Measurements from ENCODE around the gene OR10G2.
"Not testable (repeated sequence)": the region's sequence is repeated elsewhere in the genome, so short reads cannot be mapped to it uniquely, and the experiment has no call there.

The OR10G2 gene

DNA sequence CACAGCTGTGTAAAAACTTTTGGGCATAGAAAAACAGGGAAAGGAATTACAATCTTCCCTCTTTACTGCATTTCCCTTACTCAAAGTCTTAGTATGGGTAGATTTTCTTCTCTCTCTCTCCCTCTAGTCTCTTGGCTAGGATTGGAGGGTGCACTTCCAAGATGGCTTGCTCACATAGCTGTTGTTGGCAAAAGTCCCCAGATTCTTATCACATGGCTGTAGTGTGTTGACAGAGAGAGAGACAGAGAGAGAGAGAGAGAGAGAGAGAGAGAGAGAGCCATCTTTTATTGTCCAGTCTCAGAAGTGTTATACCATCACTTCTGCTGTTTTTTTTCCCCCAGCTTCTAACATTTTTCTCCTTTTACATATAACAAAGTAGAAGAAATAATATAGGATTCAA, 12.6 kb upstream of the OR10G2 start:
- no peak overlapping the region for H3K4me3 ChIP-seq (ENCODE audit: insufficient read depth, low read length, poor library complexity, severe bottlenecking)
- H2AFZ ChIP-seq (ENCODE audit: low read depth, low read length, severe bottlenecking), result no peak overlapping the region
- no peaks in the 10 kb centered on the region for H3K79me2 ChIP-seq (ENCODE audit: insufficient read depth, low read length)
- TF ChIP-seq, protein P1, sequence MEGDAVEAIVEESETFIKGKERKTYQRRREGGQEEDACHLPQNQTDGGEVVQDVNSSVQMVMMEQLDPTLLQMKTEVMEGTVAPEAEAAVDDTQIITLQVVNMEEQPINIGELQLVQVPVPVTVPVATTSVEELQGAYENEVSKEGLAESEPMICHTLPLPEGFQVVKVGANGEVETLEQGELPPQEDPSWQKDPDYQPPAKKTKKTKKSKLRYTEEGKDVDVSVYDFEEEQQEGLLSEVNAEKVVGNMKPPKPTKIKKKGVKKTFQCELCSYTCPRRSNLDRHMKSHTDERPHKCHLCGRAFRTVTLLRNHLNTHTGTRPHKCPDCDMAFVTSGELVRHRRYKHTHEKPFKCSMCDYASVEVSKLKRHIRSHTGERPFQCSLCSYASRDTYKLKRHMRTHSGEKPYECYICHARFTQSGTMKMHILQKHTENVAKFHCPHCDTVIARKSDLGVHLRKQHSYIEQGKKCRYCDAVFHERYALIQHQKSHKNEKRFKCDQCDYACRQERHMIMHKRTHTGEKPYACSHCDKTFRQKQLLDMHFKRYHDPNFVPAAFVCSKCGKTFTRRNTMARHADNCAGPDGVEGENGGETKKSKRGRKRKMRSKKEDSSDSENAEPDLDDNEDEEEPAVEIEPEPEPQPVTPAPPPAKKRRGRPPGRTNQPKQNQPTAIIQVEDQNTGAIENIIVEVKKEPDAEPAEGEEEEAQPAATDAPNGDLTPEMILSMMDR (IDR thresholded peaks at IDR 0.05; ENCODE audit: insufficient read depth, low read length, poor library complexity, severe bottlenecking), result no peak
- TF ChIP-seq EZH2phosphoT487 (conservative IDR thresholded peaks at IDR 0.05; ENCODE audit: low read length), result no peak
- no peaks in the 10 kb centered on the region for H3K9me3 ChIP-seq (ENCODE audit: insufficient read depth, low read length)
- H4K20me1 ChIP-seq (ENCODE audit: low read depth, low read length), result no peaks in the 10 kb centered on the region
- H3F3A ChIP-seq (ENCODE audit: insufficient read depth), result no peaks in the 10 kb centered on the region
- no peak overlapping the region for H3K9ac ChIP-seq (ENCODE audit: low read length)
- H3K9me2 ChIP-seq (replicated peaks; ENCODE audit: insufficient read depth, low read length), result no peaks in the 10 kb centered on the region
- no peak overlapping the region for H3K27ac ChIP-seq (ENCODE audit: low read depth, low read length)
- no peaks in the 10 kb centered on the region for H3K27me3 ChIP-seq (ENCODE audit: low read length)
- H3K4me2 ChIP-seq (ENCODE audit: low read depth, low read length, poor library complexity, severe bottlenecking), result no peak overlapping the region
- no peaks in the 10 kb centered on the region for H3K36me3 ChIP-seq (ENCODE audit: low read length)

DNA sequence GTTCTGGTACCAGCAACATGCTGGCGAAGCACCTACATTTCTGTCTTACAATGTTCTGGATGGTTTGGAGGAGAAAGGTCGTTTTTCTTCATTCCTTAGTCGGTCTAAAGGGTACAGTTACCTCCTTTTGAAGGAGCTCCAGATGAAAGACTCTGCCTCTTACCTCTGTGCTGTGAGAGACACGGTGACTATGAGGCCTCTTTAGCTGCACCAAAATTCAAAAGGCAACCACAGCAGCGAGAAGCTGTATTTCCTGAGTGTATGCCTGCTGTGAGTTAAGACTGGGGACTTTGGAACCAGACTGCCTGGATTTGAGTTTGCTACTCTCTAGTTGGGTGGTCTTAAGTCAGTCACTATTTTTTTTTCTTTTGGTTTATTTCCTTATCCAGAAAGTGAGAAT, 8.7 kb upstream of the OR10G2 start:
- H3K4me3 ChIP-seq (ENCODE audit: insufficient read depth, low read length, poor library complexity, severe bottlenecking), result no peak overlapping the region
- H3K9me3 ChIP-seq (ENCODE audit: insufficient read depth, low read length), result no peaks in the 10 kb centered on the region
- H3K27me3 ChIP-seq (ENCODE audit: low read length), result no peaks in the 10 kb centered on the region
- no peak overlapping the region for H3K27ac ChIP-seq (ENCODE audit: low read depth, low read length)
- peak overlapping the region; percentile 1 for H3K4me2 ChIP-seq (ENCODE audit: low read depth, low read length, poor library complexity, severe bottlenecking)
- no peaks in the 10 kb centered on the region for H3K36me3 ChIP-seq (ENCODE audit: low read length)
- H3K79me2 ChIP-seq (ENCODE audit: insufficient read depth, low read length), result no peaks in the 10 kb centered on the region
- no peak for TF ChIP-seq EZH2phosphoT487 (conservative IDR thresholded peaks at IDR 0.05; ENCODE audit: low read length)
- TF ChIP-seq, protein P1 (IDR thresholded peaks at IDR 0.05; ENCODE audit: insufficient read depth, low read length, poor library complexity, severe bottlenecking), result no peak
- no peaks in the 10 kb centered on the region for H3K9me2 ChIP-seq (replicated peaks; ENCODE audit: insufficient read depth, low read length)
- H4K20me1 ChIP-seq (ENCODE audit: low read depth, low read length), result no peaks in the 10 kb centered on the region
- no peaks in the 10 kb centered on the region; the same call in 1 of the 2 replicates for H3F3A ChIP-seq (ENCODE audit: insufficient read depth)
- peak overlapping the region; percentile 6 for H2AFZ ChIP-seq (ENCODE audit: low read depth, low read length, severe bottlenecking)
- H3K9ac ChIP-seq (ENCODE audit: low read length), result no peak overlapping the region

DNA sequence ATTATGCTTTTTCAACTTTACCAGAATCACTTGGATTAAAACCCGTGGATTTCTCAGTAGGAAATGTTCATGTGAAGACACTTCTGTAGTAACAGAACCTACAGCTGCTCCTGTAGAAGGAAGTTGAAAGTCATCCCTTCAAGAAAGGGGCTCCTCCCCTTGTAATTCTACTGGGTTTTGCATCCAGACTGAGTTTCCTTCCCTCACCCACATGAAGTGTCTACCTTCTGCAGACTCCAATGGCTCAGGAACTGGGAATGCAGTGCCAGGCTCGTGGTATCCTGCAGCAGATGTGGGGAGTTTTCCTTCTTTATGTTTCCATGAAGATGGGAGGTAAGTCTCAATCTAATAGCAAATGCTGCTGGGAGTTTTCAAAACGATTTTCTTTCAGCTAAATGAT, 7.9 kb upstream of the OR10G2 start:
- no peak overlapping the region for H3K4me3 ChIP-seq (ENCODE audit: insufficient read depth, low read length, poor library complexity, severe bottlenecking)

DNA sequence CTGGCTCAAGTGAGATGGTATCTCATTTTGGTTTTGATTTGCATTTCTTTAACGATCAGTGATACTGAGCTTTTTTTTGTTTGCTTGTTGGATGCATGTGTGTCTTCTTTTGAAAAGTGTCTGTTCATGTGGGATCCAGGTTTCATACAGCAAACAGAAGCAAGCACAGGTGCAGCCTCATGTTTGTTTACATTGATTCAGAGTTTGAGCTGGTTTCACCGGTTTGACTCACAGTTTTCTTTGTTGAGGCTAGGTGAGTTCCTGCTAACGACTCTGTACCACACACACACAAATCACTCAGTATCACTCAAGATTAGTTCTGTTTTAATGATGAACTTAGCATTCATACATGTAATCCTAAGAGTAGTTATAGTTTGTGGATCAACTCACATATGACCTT, 3.7 kb downstream of the OR10G2 start:
- 0 out of 2 replicates have a peak, but pooled peaks cover 2% of the 10 kb centered on the region for H3K27me3 ChIP-seq (ENCODE audit: low read length)
- TF ChIP-seq, protein P1 (IDR thresholded peaks at IDR 0.05; ENCODE audit: insufficient read depth, low read length, poor library complexity, severe bottlenecking), result no peak
- TF ChIP-seq EZH2phosphoT487 (conservative IDR thresholded peaks at IDR 0.05; ENCODE audit: low read length), result no peak
- no peak overlapping the region for H3K27ac ChIP-seq (ENCODE audit: low read depth, low read length)
- H2AFZ ChIP-seq (ENCODE audit: low read depth, low read length, severe bottlenecking), result no peak overlapping the region
- H3K9me2 ChIP-seq (replicated peaks; ENCODE audit: insufficient read depth, low read length), result no peaks in the 10 kb centered on the region
- H3K9me3 ChIP-seq (ENCODE audit: insufficient read depth, low read length), result no peaks in the 10 kb centered on the region
- no peak overlapping the region for H3K4me3 ChIP-seq (ENCODE audit: insufficient read depth, low read length, poor library complexity, severe bottlenecking)
- no peaks in the 10 kb centered on the region for H3K36me3 ChIP-seq (ENCODE audit: low read length)
- H3K9ac ChIP-seq (ENCODE audit: low read length), result no peak overlapping the region
- H4K20me1 ChIP-seq (ENCODE audit: low read depth, low read length), result no peaks in the 10 kb centered on the region
- H3K4me2 ChIP-seq (ENCODE audit: low read depth, low read length, poor library complexity, severe bottlenecking), result no peak overlapping the region
- no peaks in the 10 kb centered on the region for H3K79me2 ChIP-seq (ENCODE audit: insufficient read depth, low read length)
- H3F3A ChIP-seq (ENCODE audit: insufficient read depth), result no peaks in the 10 kb centered on the region

More for the DNA sequence above, 7.9 kb upstream of the OR10G2 start:
- H3K9me3 ChIP-seq (ENCODE audit: insufficient read depth, low read length), result no peaks in the 10 kb centered on the region
- H3K79me2 ChIP-seq (ENCODE audit: insufficient read depth, low read length), result no peaks in the 10 kb centered on the region
- no peaks in the 10 kb centered on the region; the same call in 1 of the 2 replicates for H3F3A ChIP-seq (ENCODE audit: insufficient read depth)
- no peak for TF ChIP-seq EZH2phosphoT487 (conservative IDR thresholded peaks at IDR 0.05; ENCODE audit: low read length)
- H2AFZ ChIP-seq (ENCODE audit: low read depth, low read length, severe bottlenecking), result no peak overlapping the region
- no peaks in the 10 kb centered on the region for H3K36me3 ChIP-seq (ENCODE audit: low read length)
- no peaks in the 10 kb centered on the region for H3K9me2 ChIP-seq (replicated peaks; ENCODE audit: insufficient read depth, low read length)
- H3K9ac ChIP-seq (ENCODE audit: low read length), result no peak overlapping the region
- no peaks in the 10 kb centered on the region for H3K27me3 ChIP-seq (ENCODE audit: low read length)
- no peaks in the 10 kb centered on the region for H4K20me1 ChIP-seq (ENCODE audit: low read depth, low read length)
- no peak overlapping the region for H3K27ac ChIP-seq (ENCODE audit: low read depth, low read length)
- no peak overlapping the region for H3K4me2 ChIP-seq (ENCODE audit: low read depth, low read length, poor library complexity, severe bottlenecking)

DNA sequence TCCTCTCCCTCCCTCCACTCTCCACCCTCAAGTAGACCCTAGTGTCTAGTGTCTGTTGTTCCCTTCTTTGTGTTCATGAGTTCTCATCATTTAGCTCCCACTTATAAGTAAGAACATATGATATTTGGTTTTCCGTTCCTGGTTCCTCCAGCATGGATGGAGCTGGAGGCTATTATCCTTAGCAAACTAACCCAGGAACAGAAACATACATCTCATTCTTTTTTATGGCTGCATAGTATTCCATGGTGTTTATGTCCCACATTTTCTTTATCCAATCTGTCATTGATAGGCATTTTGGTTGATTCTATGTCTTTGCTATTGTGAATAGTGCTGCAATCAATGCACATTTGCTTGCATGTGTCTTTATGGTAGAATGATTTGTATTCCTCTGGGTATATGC, 4.2 kb downstream of the OR10G2 start:
- H3K27ac ChIP-seq (ENCODE audit: low read depth, low read length); H3K4me3 ChIP-seq (ENCODE audit: insufficient read depth, low read length, poor library complexity, severe bottlenecking); H3K9me3 ChIP-seq (ENCODE audit: insufficient read depth, low read length); H3K9ac ChIP-seq (ENCODE audit: low read length); H3K27me3 ChIP-seq (ENCODE audit: low read length); H3K36me3 ChIP-seq (ENCODE audit: low read length); H3F3A ChIP-seq (ENCODE audit: insufficient read depth); H4K20me1 ChIP-seq (ENCODE audit: low read depth, low read length); H3K9me2 ChIP-seq (replicated peaks; ENCODE audit: insufficient read depth, low read length); H3K4me2 ChIP-seq (ENCODE audit: low read depth, low read length, poor library complexity, severe bottlenecking); H3K79me2 ChIP-seq (ENCODE audit: insufficient read depth, low read length); H2AFZ ChIP-seq (ENCODE audit: low read depth, low read length, severe bottlenecking): not testable (repeated sequence)

Data from SU-DHL-6 (cell line).